Measurements from ENCODE around the gene DPH7. TPM values are rescaled to one million over a fixed set of nuclear protein-coding genes. Genes with fewer than 3 reads are reported as not detected.
"Not testable (repeated sequence)": the region's sequence is repeated elsewhere in the genome, so short reads cannot be mapped to it uniquely, and the experiment has no call there.

DPH7 gene
- total RNA-seq, 1 donor from 2014 or later: 57.2 TPM

- intact Hi-C loops (cut with DNase I): loop anchor here (10.0 kb wide), 2 partner anchors 96 to 226 kb away; partner anchors contain the start of genes EXD3 and NOXA1
- no peaks in the 10 kb centered on the region for H3K9me3 ChIP-seq
- H3K36me3 ChIP-seq: peaks cover 2 to 8% of the 10 kb centered on the region in 2 donors
- no peak overlapping the region for H3K4me3 ChIP-seq
- no peak overlapping the region for H3K27ac ChIP-seq
- H3K4me1 ChIP-seq: no peaks in the 10 kb centered on the region
- no peaks in the 10 kb centered on the region for H3K27me3 ChIP-seq
- DNase-seq (ENCODE audit: low spot score in 2 of 2): no peak
- no peak for TF ChIP-seq CTCF (IDR thresholded peaks at IDR 0.05)
These were observed 57.9 kb downstream of the DPH7 start for GRCh38 chr9:137520614-137521404.

GRCh38 chr9:137519553-137519952, 59.2 kb downstream of the DPH7 start:
- H3K4me1 ChIP-seq: no peaks in the 10 kb centered on the region
- no peaks in the 10 kb centered on the region for H3K9me3 ChIP-seq
- no peak for TF ChIP-seq CTCF (IDR thresholded peaks at IDR 0.05)
- H3K27ac ChIP-seq: no peak overlapping the region
- intact Hi-C loops (cut with DNase I): no loop called here
- H3K27me3 ChIP-seq: no peaks in the 10 kb centered on the region
- peaks cover 2 to 8% of the 10 kb centered on the region in 2 donors for H3K36me3 ChIP-seq
- no peak for DNase-seq (ENCODE audit: low spot score in 2 of 2)
- H3K4me3 ChIP-seq: no peak overlapping the region

- H3K27me3 ChIP-seq; H3K27ac ChIP-seq; H3K4me1 ChIP-seq; DNase-seq (ENCODE audit: low spot score in 2 of 2); intact Hi-C loops (cut with DNase I); H3K4me3 ChIP-seq; H3K36me3 ChIP-seq; H3K9me3 ChIP-seq: not testable (repeated sequence)
These were observed 59.9 kb downstream of the DPH7 start for GRCh38 chr9:137518661-137519459.

GRCh38 chr9:137516144-137516917, 62.4 kb downstream of the DPH7 start:
- no peaks in the 10 kb centered on the region for H3K9me3 ChIP-seq
- DNase-seq (ENCODE audit: low spot score in 2 of 2): no peak
- no peaks in the 10 kb centered on the region for H3K27me3 ChIP-seq
- no peak overlapping the region for H3K4me3 ChIP-seq
- intact Hi-C loops (cut with DNase I): no loop called here
- H3K36me3 ChIP-seq: peaks cover 0 to 17% of the 10 kb centered on the region in 2 donors
- no peaks in the 10 kb centered on the region for H3K4me1 ChIP-seq
- no peak overlapping the region for H3K27ac ChIP-seq
- no peak for TF ChIP-seq CTCF (IDR thresholded peaks at IDR 0.05)

- Histone ChIP-seq H3K4me1 (no peaks in the 10 kb centered on the region), H3K27ac (no peak overlapping the region), H3K27me3 (no peaks in the 10 kb centered on the region), H3K36me3 (peaks cover 0 to 17% of the 10 kb centered on the region in 2 donors), H3K9me3 (no peaks in the 10 kb centered on the region), H3K4me3 (no peak overlapping the region)
- TF ChIP-seq CTCF (IDR thresholded peaks at IDR 0.05): no peak
- DNase-seq (ENCODE audit: low spot score in 2 of 2): no peak
- intact Hi-C loops (cut with DNase I): no loop called here
These were observed 63.4 kb downstream of the DPH7 start for GRCh38 chr9:137515338-137515724.
